K562 (cell line): ENCODE data around the gene NECAB2. TPM values are rescaled to one million over a fixed set of nuclear protein-coding genes. Genes with fewer than 3 reads are reported as not detected.

ENCODE experiments used
- C11orf30 ChIP-seq: fragments of 450-650 bp; IDR thresholded peaks from 2 replicates; pipeline ENCODE4 v1.6.1; 2016; ENCODE audit warnings: low read depth, mild to moderate bottlenecking
- ETV1 ChIP-seq: fragments of 450-650 bp; conservative IDR thresholded peaks from 2 replicates; pipeline ENCODE4 v1.6.1; 2016; ENCODE audit warnings: missing genetic modification characterization, control low read depth, low read depth, missing compliant biosample characterization
- HDGF ChIP-seq: fragments of 450-650 bp; IDR thresholded peaks from 2 replicates; pipeline ENCODE4 v1.6.1; 2016
- KLF13 ChIP-seq: fragments of 450-650 bp; IDR thresholded peaks from 2 replicates; pipeline ENCODE4 v1.6.1; 2016; ENCODE audit warnings: missing genetic modification characterization, low read depth, mild to moderate bottlenecking, missing compliant biosample characterization, moderate library complexity, borderline replicate concordance
- PHB ChIP-seq: fragments of 250-450 bp; sonication (Bioruptor Pico); IDR thresholded peaks from 2 replicates; pipeline ENCODE4 v1.5.0; 2021
- PHF8 ChIP-seq: fragments of 200-600 bp; sonication (generic); IDR thresholded peaks from 2 replicates; pipeline ENCODE4 v1.6.1; 2012; ENCODE audit warnings: mixed run types, mild to moderate bottlenecking, inconsistent platforms, low read length, moderate library complexity, borderline replicate concordance
- SMAD1 ChIP-seq: fragments of 150-350 bp; IDR thresholded peaks from 2 replicates; pipeline ENCODE4 v1.6.1; 2014; ENCODE audit warnings: low read length, low read depth; ENCODE audit not compliant: partially characterized antibody
- TFAP4 ChIP-seq: sonication (generic); formaldehyde crosslinking; IDR thresholded peaks from 2 replicates; pipeline ENCODE4 v1.8.0; 2022; ENCODE audit warnings: missing genetic modification reagents, mild to moderate bottlenecking, moderate library complexity, borderline replicate concordance
- YY1 ChIP-seq, 3 experiments: IDR thresholded peaks; 2 replicates each; pipeline ENCODE4 v1.6.1; 2011; ENCODE audit warnings: low read length in 2 of 3, mild to moderate bottlenecking in 2 of 3, moderate library complexity in 2 of 3, borderline replicate concordance in 1 of 3, control low read depth in 1 of 3, low read depth in 1 of 3; ENCODE audit not compliant: insufficient read depth in 3 of 3, insufficient replicate concordance in 2 of 3, control insufficient read depth in 1 of 3, insufficient read length in 1 of 3; ENCODE audit errors: extremely low read depth in 1 of 3
- ZNF174 ChIP-seq: fragments of 250-450 bp; sonication (Bioruptor Pico); IDR thresholded peaks from 2 replicates; pipeline ENCODE4 v1.4.0; 2020; ENCODE audit warnings: mild to moderate bottlenecking
- ZNF696 ChIP-seq: fragments of 250-450 bp; sonication (Bioruptor Pico); conservative IDR thresholded peaks from 2 replicates; pipeline ENCODE4 v1.4.0; 2020; ENCODE audit warnings: mild to moderate bottlenecking, moderate library complexity
- ZNF75A ChIP-seq: fragments of 450-650 bp; formaldehyde crosslinking; IDR thresholded peaks from 2 replicates; pipeline ENCODE4 v1.4.0; 2020; ENCODE audit warnings: mild to moderate bottlenecking
- ZSCAN32 ChIP-seq: fragments of 450-650 bp; formaldehyde crosslinking; IDR thresholded peaks from 2 replicates; pipeline ENCODE4 v1.4.0; 2020; ENCODE audit warnings: mild to moderate bottlenecking, moderate library complexity
- ZZZ3 ChIP-seq: fragments of 450-650 bp; IDR thresholded peaks from 2 replicates; pipeline ENCODE4 v1.6.1; 2016; ENCODE audit warnings: antibody characterized with exemption, mild to moderate bottlenecking, moderate library complexity
- polyA plus RNA-seq, 8 experiments: library from polyadenylated mRNA; depleted of rRNA in 4 of 8; stranded (reverse) in 5 of 8; unstranded in 3 of 8; fragments of >200 nt; fragmentation: Nextera tagmentation in 2 of 8; fragmentation: Illumina TruSeq in 1 of 8; extraction: Ambion mirVana in 2 of 8; extraction: Trizol in 1 of 8; gene quantifications; 2 replicates each; pipeline versions ENCODE4 v1.2.1 to v1.2.3, GENCODE V29; 2011 to 2014; ENCODE audit warnings: inconsistent platforms in 1 of 8, missing spikeins in 1 of 8
- total RNA-seq, 7 experiments: library from RNA; depleted of rRNA in 6 of 7; stranded (reverse); fragments of >200 nt in 6 of 7; fragmentation: Illumina TruSeq in 2 of 7; extraction: Trizol in 2 of 7; gene quantifications; 2 replicates each; pipeline versions ENCODE4 v1.2.1 to v1.2.3, GENCODE V29; 2011 to 2021; ENCODE audit warnings: low replicate concordance in 1 of 7
- TF ChIP-seq, protein P1 (sequence below): fragments of 250-450 bp; sonication (Bioruptor Pico); IDR thresholded peaks from 2 replicates; pipeline ENCODE4 v1.5.0; 2021

NECAB2 gene
- total and polyA plus RNA-seq, 9 of the 15 experiments (the other 6 are each of a cell fraction or from before 2014, with no cell fraction given), result 0.03 to 0.28 TPM; not detected in 7

GRCh38 chr16:83952587-83952939 lies 15.5 kb upstream of the NECAB2 start (continued):
- 0 out of 2 replicates have a peak, but pooled peaks have one; percentile 14 for TF ChIP-seq ETV1 (tag)
- no peak for TF ChIP-seq ZNF696 (CRISPR knock-in tag)
- peak; percentile 1 for TF ChIP-seq SMAD1
- no peak for TF ChIP-seq ZZZ3
- TF ChIP-seq PHB (CRISPR knock-in tag), result no peak
- no peak for TF ChIP-seq ZNF174 (CRISPR knock-in tag)
- TF ChIP-seq KLF13 (tag), result no peak
- TF ChIP-seq YY1 (IDR thresholded peaks at IDR 0.05; ENCODE audit: borderline replicate concordance in 1 of 3, control insufficient read depth in 1 of 3, extremely low read depth in 1 of 3, insufficient read depth in 3 of 3, insufficient read length in 1 of 3, insufficient replicate concordance in 2 of 3, low read depth in 1 of 3, low read length in 2 of 3), result no peak
- TF ChIP-seq PHF8, result no peak
- peak; percentile 60; the same call in 1 of the 2 replicates for TF ChIP-seq HDGF
- no peak for TF ChIP-seq ZSCAN32 (CRISPR knock-in tag)
- no peak for TF ChIP-seq C11orf30
- TF ChIP-seq, protein P1, sequence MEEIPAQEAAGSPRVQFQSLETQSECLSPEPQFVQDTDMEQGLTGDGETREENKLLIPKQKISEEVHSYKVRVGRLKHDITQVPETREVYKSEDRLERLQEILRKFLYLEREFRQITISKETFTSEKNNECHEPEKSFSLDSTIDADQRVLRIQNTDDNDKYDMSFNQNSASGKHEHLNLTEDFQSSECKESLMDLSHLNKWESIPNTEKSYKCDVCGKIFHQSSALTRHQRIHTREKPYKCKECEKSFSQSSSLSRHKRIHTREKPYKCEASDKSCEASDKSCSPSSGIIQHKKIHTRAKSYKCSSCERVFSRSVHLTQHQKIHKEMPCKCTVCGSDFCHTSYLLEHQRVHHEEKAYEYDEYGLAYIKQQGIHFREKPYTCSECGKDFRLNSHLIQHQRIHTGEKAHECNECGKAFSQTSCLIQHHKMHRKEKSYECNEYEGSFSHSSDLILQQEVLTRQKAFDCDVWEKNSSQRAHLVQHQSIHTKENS (CRISPR knock-in tag), result no peak
- no peak for TF ChIP-seq ZNF75A (CRISPR knock-in tag)
- TF ChIP-seq TFAP4, result no peak
